ENCODE results near the gene WDR82.

DNA sequence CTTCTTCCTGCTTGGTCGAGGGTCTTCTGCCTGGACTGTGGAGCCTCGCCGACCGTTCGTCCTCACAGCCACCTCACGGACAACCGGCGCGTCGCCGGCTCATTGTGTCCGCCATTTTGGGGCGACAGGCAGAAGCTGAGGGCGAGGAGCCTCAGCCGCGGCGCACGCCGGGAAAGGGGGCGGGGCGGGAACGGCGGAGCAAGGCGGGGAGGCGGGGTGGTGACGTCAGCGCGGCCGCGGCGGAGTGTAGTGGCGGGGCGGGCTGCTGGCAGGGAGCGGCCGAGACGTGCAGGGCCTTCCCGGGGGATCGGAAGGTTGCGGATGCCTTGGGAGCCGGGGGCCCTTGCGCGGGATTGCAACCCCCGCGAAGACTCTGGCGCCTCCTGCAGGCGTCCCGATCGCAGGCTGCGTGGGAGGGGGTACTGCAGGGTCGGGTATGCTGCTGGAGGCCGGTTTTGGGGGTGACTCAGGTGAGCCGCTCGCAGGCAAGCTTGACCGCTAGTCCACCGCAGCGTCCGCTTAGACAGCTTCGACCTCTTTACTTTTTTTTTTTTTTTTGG, at the start of gene WDR82:
- TF ChIP-seq, protein P1, sequence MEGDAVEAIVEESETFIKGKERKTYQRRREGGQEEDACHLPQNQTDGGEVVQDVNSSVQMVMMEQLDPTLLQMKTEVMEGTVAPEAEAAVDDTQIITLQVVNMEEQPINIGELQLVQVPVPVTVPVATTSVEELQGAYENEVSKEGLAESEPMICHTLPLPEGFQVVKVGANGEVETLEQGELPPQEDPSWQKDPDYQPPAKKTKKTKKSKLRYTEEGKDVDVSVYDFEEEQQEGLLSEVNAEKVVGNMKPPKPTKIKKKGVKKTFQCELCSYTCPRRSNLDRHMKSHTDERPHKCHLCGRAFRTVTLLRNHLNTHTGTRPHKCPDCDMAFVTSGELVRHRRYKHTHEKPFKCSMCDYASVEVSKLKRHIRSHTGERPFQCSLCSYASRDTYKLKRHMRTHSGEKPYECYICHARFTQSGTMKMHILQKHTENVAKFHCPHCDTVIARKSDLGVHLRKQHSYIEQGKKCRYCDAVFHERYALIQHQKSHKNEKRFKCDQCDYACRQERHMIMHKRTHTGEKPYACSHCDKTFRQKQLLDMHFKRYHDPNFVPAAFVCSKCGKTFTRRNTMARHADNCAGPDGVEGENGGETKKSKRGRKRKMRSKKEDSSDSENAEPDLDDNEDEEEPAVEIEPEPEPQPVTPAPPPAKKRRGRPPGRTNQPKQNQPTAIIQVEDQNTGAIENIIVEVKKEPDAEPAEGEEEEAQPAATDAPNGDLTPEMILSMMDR (IDR thresholded peaks at IDR 0.05), result no peak
- no peak for TF ChIP-seq ZFX (IDR thresholded peaks at IDR 0.05; ENCODE audit: borderline replicate concordance)

All from 22Rv1 (cell line).